GM12872 (cell line): ENCODE results near the gene NRK.

Experiments used
- TF ChIP-seq, protein P1 (sequence below): IDR thresholded peaks from 3 replicates; pipeline ENCODE4 v1.5.1; 2011; ENCODE audit warnings: low read depth, mild to moderate bottlenecking, low read length, moderate library complexity; ENCODE audit not compliant: insufficient read depth

Gene NRK

GRCh38 chrX:105910563-105911105 lies 88.3 kb downstream of the NRK start:
- TF ChIP-seq, protein P1, sequence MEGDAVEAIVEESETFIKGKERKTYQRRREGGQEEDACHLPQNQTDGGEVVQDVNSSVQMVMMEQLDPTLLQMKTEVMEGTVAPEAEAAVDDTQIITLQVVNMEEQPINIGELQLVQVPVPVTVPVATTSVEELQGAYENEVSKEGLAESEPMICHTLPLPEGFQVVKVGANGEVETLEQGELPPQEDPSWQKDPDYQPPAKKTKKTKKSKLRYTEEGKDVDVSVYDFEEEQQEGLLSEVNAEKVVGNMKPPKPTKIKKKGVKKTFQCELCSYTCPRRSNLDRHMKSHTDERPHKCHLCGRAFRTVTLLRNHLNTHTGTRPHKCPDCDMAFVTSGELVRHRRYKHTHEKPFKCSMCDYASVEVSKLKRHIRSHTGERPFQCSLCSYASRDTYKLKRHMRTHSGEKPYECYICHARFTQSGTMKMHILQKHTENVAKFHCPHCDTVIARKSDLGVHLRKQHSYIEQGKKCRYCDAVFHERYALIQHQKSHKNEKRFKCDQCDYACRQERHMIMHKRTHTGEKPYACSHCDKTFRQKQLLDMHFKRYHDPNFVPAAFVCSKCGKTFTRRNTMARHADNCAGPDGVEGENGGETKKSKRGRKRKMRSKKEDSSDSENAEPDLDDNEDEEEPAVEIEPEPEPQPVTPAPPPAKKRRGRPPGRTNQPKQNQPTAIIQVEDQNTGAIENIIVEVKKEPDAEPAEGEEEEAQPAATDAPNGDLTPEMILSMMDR, result no peak

GRCh38 chrX:105945266-105945665 lies 122.9 kb downstream of the NRK start:
- TF ChIP-seq, protein P1, result no peak

GRCh38 chrX:105969487-105969886 lies 147.1 kb downstream of the NRK start:
- TF ChIP-seq, protein P1, result no peak

DNA sequence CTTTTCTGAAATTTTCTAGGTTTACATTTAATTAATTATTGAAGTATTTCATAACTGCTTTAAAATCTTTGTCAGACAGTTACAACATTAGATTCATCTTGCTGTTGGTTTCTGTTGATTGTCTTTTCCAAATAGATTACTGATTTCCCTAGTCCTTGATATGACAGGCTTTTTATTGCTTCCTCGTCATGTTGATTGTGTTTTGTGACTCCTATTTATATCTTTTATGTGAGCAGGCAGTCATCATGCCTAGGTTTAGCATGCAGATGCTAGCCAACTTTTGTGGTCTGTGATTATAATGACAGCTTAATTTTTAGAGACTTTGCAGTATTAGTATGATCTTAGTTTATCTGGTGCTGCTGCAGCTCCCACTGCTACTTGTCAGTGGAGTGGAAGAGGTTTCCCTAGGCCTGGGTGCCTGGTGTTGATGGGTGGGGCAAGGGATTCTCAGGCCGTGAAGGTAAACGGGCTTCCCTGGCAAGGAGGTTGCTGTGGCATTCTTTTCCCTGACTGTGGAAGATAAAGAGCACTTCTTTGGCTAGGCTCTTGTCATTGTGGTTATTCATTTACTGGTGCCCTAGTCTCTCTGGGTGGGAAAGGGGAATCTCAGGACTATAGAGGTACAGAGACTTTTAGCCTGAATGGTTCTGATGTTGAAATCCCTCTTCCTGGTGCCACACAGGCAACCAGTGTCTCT lies 150.5 kb downstream of the NRK start:
- TF ChIP-seq, protein P1, result no peak

DNA sequence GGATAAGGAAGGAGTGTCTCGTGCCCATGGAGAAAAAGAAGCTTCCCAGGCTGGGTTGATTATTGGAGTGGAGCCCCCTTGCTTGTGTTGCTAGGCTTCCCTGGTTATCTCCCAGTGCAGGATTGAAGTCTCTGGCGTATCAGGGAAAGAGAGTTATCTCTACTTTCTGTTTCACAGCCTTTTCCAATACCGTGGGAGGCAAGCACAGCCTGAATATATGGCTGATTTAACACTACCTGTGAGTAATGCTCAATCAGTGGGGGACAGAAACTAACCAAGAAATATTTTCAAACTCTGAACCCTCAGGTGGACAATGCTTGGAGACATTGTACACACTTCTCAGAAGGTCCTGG lies 151.0 kb downstream of the NRK start:
- TF ChIP-seq, protein P1, result no peak

DNA sequence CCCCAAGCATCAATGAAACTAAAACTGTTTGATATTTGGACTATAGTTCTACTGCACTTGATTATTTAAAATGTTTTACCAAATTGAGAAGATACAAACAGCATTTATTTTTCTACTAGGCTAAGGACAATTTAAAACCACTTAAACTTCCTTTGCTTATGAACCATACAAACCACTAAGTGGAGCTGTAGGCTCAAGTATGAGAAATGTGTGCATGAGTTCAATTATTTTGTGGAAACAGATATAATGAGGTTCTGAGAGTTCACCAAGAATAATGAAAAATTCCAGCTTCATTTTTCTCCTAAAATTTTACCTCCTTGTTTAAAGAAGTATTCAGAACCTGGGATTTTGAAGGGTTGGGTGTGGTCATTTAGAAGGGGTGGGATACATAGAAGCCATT lies 153.0 kb downstream of the NRK start:
- TF ChIP-seq, protein P1, result no peak

DNA sequence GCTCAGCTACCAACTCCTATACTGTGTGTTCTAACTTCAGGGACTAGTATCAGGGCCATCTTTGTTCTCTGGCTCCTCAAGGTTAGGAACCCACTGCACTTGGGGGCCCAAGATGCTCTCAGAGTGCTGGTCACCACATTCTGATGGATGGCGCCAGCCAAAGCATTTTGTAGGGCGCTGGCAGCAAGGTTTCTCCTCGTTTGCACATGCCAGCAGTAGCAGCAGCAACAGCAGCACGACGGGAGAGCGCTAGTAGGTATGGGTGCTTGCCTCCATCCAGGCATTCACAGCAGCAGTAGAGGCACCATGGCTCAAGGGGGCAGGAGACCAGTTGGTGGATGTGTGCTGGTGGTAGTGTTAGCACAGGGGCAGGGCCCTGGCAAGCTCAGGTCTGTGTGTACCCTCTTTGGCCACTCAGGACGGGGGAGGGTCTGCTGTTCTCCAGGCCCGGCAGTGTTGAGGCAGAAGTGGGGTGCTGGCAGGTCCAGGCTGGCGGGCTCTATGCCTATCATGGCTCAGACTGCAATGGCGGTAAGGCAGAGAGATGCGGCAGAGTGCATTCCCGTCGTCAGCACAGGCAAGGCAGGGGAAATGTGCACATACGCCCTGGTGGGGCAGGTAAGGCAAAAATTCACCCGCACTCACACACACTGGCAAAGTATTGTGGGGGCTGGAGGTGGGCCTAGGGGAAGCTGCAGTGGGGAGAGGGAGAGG lies 159.6 kb downstream of the NRK start:
- TF ChIP-seq, protein P1, result no peak
